NCI-H2227 (cell line): Measurements from ENCODE around the gene EFNA5.
"Not testable (repeated sequence)": the region's sequence is repeated elsewhere in the genome, so short reads cannot be mapped to it uniquely, and the experiment has no call there.

Experiments
- DNase-seq: peaks from one replicate; lab custom pipeline; 2025; ENCODE audit not compliant: unreplicated experiment; lab: John Stamatoyannopoulos, UW

EFNA5 gene

DNA sequence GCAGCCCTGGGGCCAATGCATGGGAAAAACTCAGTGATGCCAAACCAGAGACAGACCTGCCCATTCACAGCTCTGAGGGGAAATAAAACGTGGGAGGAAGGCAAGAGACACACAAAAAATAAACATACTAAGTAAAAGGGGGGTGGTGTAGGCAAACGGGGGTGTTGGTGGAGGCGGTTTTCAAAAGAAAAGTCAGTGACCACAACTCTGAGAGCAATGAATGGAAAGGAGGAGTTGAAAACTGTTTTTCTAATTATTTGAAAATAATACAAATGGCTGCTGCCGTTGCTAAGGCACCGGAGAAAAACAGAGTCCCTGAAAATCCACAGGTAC lies 293.5 kb downstream of the EFNA5 start:
- DNase-seq = no peak

DNA sequence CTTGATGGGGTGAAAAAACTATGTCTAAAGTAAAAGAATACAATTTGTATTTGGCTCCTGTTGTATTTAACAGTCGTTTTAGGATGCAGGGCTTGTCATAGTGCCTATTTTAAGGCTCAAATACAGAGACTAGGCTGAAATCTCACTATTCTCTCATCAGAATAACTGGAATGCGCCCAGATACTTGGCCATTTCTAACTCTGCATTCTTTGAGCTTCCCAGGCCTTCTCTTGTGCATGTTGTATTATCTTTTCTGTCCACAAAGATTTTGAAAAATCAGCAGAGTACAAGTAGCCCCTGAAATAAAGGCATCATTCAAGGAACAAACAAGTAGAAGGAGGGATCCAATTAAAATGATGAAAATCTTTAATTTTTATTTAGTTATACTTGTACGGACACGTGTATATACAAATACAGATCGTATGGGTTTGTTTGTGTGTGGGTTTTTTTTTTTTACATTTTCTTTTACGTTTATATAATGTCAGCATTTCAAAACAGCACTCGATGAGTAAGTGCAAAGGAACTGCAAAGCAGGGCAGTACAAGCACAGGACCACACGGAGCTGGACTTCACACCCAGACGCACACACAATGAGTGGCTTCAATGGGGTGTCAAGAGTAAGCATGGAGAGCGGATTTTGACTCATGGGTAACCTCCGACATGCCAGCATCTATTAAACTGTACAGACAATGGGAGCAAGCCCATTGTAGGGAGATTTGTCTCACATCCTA lies 294.0 kb downstream of the EFNA5 start:
- no peak for DNase-seq

DNA sequence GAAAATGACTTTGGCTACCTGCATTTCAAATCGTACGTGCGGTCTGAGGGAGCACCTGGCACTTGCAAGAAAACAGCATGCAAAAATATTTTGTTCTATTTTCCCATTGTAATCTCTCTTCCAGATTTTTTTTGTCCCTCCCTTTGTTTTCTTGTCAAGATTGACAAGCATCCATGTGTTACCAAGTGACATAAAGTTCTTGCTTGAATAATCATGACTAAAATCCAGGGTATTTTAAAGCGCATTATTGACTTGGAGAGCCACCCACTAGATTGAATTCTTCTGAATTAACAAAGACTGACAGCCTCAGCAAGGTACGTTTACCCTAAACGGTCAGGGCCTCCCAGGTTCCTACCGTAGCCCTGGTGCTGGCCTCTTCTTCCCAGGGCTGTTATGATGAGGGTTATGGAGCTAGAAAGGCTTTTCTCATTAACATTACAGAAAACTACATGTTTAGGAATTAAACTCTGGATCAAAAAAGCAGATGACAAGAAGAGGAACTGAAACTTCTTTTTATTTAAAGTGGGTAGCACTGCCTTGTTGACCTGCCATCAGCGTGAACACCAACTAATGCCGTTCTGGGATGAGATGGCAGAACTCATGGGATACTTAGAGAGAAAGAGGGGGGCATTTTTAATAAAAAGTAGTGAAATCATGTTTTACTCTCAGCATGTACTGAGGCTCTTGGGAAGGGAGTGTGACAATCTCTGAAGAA lies 297.0 kb downstream of the EFNA5 start:
- DNase-seq = no peak

DNA sequence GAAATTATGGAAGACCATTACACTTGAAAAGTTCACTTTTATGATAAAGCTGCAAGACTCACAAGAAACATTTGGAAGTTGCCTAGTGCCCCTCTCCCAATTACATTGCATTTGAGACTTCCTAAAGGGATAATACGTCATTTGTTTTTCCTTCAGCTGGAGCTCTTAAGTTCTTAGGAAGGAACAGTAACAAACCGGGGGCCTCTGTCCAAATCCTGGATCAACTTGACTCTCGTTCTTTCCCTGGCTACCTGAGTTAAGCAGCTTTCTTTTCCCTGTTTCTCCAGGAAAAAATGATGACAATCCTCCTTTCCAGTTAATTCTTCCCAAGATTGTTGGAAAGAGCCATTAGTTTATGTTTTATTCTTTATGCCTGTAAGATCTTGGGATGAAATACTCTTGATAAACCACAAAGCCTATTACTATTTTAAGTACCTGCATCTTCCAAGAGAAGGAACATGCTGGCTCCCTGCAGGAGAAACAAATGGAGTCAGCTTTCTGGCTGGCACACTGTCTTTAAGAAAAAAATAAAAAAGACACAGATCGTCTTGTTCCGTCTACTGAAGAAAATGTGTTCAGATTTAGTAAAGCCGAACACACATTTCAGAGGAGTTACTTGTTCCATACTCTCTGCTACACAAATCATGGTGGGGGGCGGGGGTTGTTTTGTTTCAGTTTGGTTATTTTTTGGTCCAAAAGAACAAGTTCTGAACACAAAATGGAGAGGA lies 297.9 kb downstream of the EFNA5 start:
- DNase-seq = no peak

DNA sequence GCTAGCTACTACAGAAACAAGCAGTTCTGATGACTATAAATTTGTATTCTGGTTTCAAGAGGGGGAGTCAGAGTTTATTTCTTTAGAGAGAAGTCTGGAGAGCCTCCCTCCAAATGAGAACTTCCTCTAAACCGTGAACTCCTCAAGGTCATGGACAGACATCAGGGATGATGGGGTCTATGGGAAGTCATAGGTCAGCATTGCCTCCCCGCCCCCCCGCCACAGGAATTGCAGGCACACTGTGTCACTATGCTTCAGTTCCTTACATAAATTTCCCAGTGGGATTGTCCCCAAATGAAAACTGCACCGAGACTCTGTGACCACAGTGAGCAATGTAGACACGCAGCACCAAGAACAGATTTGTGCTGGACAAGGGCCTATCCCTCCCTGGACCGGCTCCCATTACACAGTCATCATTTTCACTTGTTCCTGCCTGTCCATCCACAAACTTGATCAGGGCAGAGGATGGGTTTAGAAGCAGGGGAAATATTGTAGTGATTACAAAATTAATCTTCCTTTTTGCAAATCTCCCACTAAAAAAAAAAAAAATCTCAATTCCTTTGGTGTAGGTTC lies 300.3 kb downstream of the EFNA5 start:
- DNase-seq = no peak

DNA sequence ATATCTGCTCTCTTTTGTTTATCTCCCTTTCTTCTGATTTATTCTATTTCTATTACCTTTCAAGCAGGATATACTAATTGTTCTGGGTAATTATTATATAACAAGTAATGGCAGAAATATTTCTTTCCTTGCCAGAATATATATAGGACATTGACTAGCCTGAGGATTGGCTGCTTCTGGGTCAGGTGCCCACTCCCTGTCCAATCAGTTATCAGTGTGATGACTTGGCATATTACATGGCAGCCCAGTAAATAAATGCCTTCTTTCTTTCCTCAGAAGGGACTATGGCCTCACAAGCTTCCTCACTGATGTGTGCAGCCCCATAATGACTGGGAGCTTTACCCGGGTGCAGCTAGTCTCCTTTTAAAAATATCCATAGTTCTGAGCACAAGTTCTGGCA lies 301.1 kb downstream of the EFNA5 start:
- DNase-seq = no peak

DNA sequence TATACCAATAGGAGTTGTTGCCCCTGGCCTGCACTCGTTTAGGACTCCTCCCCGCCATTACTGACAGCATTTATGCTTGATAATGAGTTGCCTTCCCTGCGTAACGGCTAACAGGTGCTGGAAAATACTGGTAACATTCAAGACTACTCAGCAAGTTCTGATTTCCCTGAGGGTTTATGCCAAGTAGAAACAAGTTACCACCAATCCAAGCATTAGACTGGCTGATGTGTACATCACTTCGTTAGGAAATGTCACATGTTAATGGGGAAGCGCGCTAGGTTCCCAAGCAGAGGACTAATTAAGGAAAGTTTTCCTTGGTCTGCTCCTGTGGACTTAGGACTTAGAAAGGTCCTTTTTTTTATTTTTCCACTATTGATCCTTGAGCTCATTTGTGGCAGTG lies 302.1 kb downstream of the EFNA5 start:
- no peak for DNase-seq

DNA sequence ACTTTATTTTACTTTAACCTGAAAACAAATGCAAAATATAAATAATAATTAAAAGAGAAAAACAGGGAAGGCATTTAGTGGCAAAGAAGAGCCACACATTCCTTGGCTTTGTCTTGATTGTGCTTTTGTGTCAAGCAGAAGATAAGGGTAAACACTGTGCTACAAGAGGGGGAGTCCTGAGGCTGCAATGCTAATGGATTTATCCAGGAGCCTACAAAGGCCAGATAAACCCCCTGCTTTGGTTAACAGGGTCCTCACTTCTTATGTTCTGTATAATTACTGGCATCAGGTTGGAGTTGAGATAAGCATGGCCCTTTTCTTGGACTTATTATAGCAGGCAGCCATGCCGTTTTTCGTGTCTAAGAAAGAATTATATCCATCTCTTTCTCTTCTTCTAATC lies 302.8 kb downstream of the EFNA5 start:
- no peak for DNase-seq

DNA sequence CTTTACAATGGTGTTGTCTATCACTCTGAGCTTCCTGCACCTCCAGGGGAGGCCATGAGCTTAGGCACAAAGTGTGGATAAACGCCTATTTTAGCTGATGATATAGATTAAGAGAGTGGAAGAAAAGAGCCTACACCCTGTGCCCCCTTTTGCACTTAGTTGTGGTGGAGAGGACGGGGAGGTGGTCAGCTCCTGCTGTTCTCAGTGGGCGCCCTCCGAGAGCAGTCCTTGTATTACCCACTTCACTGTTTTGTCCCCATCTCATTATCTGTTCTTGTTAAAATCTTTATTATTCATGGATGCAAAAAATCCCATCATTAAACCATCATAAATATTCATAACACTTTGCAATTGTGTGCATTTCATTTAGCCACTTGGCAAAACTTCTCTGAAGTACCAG lies 303.3 kb downstream of the EFNA5 start:
- DNase-seq = no peak

DNA sequence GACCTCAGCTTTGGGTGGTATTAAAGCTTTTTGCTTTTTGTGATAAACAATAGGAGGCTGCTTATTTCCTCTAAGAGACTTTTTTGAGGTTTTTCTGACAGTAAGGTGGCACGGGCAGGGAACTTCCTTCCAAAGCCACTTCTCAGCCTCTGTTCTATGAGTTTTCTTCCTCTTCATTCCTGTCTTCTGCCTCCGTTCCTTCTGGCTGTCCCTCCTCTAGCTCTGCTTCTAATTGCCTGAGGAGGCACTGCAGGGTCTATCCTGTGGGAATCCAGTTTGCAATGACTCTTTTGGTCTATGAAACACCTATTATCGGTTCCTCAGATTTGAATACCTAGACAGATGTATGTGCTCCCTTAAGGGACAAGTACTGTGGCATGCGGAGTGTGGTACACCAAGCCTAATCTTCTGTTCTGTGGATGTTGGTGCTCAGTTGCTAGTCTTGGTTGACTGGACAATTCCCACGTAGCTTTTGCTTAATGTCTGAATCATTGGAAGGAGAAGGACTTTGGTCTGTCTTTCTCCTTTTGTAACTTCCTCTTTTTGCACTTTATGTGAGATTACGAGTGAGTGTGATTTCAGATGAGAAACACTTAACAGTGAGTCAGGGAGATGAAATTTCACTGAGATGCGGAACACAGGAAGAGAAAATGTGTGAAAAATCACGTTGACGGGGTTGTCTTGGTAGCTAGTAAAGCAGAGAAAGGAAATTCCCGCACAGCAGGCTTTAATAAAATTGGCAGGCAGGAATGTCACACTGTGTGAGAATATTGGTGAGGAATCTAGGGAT lies 305.2 kb downstream of the EFNA5 start:
- no peak for DNase-seq

DNA sequence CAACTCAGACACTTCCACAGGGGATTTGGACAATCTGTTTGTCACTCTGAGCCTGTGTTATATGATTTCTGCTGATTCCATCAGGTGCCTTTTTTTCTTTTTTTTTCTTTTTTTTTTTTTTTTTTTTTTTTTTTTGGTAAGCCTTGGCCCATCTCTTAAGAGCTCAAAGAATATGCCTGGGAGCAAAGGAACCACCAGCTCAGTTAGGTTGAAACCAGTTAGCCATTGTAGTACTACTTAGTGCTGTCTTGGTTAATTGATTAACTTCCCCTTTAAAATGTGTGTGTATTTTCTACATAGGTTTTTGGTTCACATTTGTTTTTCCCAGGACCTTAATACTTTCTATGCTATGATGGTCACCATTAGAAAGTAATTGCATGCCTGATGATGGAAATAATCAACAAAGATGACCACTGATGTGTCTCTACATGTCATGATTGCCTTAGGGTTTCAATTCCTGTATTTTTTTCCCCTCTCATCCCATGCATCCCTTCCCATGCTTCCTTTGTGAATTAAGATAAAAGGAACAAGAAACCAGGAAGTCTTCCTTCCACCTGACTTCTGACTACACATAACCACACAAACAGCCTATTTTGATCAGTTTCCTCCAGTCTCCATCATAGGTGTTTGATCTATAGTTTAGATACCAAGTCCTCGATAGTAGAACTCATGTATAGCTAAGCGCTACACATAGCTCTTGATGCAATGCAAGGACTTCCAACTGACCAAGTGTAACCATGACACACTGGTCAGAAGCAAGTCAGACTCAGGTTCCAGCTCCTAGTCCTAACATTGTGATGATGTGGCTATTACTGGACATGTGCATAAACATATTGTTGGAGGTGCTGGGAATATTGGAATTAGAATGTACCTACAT lies 306.1 kb downstream of the EFNA5 start:
- no peak for DNase-seq

DNA sequence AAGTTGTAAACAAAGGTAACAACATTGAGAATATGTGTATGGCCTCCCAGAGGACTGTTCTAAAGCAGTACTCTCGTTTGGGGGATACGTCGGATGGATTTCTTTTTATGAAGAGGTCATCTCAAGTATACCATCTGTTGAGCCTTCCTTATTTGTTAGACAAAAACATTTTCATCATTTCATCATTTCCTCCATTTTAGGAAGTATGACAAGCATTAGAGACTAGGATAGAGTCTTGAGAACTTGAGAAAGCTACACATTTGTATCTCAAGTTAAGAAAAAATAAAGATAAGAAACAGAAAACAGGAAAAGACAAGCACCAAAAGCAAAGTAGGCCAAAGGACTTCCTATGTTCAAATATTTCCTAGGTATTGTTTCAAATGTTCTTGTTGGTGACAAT lies 307.0 kb downstream of the EFNA5 start:
- DNase-seq = no peak

DNA sequence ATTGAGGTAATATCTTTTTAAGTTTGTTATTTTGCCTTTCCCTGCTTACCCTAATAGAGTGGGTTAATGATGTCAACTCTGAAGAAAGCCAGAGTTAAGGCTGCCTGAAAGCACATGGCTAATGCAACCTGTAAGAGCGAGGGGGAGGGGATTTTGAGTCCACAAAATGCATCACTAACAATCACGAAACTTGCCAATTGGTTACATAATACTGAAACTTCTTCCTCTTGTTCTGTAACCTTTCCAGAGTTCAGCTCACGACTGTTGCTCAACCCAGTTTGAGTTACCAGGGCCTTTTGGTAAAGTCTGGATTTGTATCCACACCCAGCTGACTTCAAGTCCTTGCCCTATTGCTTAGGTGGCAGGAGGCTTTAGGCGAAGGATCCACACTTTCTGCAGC lies 308.8 kb downstream of the EFNA5 start:
- DNase-seq = no peak

DNA sequence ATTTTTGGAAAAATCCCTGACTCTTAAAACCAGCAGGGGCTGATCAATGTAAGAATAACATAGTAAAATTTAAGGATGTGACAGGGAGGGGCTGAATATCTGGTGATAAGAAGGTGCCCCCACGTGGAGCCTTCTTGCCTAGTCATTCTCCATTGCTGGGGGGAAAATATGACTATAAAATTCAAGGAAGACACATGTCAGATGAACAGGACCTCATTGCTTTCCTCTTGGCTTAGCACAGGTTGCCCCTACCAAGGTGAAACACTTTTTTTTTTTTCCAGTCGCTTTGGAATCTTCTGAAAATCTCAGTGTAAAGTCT lies 310.9 kb downstream of the EFNA5 start:
- no peak for DNase-seq

DNA sequence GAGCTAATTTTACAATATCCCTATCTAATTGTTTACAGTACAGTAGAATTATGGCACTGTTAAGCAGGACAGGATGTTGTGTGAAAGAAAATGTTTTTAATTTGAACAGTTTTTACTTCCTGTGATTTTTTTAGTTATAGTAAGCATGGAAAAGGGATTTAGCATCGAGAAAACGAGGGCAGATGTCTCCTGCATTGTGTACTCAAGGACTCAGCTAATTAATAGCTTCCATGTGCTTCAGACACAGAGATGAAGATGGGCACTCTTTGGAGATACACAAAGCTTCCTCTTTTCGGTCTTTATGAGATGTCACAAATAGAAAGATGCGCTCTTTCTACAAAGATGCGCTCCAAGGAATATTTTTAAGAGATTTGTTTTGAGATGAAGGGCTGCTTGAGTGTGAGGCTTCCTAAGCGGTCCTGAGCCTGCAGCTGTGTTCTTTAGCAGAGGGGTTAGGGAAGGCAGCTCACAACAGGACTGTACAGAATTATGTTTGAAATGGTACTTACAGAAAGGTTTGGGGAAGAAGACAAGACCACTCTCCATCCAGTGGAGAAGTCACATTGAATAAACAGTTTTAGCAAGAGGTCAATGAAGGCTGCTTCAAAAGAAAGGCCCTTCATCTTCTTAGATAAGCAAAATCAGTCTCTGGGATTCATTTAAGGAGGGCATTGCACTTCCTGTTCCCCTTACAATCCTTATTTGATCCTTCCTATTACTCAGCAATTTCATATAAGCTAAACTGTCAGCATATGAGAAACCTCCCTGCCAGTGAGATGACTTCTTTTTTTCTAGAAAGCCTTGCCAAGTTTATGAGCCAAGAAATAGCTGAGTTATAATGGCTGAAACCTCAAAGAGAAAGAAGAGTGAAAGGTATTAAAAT lies 311.5 kb downstream of the EFNA5 start:
- no peak for DNase-seq

DNA sequence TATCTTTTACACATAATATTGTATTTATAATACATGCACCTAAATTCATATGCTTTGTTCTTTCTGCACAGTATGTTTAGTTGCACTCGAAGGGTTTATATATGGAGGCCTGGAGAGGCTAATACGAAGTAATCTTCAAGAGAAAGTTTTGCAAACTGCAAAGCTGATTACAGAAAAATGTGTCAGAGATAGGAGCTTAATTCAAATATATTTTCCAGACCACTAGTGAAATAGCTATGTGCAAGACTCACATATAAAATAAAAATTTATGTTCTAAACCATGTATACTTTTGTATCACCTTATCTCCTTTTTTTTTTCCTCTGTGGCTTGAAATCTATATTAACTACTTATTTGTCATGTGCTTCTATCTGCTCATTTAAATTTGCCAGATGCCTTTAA lies 313.8 kb downstream of the EFNA5 start:
- no peak for DNase-seq

DNA sequence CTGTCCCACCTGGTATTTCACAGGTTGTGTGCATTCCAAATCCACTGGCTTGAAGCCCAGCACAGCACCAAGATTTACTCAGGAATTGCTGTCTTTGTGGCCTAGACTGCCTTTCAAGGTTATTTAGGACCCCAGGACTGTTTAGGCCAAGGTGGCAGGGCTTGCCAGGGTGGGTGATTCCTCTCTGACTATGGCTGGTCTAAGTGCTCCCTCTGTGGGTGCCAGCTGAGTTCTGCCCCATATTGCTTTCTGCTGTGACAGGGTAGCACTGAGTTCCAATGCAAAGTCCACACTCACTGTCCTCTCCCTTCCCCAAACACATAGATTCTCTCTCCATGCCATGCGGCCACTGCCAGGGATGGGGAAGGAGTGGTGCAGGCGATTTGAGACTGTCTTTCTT lies 318.2 kb downstream of the EFNA5 start:
- DNase-seq = no peak

DNA sequence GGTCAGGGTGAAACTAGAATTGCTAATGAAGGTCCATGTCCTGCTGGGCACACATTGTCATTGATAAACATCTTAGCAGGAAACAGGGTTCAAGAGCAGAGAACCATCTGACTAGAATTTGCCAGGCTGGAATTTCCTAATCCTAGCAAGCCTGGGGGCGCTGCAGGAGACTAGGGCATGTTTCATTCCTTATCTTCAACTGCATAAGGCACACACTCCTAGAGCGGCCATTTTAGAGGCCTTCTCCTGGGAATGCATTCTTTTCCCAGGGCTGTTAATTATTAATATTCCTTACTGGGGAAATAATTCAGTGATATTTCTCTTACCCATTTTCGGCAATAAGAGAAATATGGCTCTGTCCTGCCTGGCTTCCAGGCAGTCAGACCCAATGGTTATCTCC lies 324.2 kb downstream of the EFNA5 start:
- DNase-seq = not testable (repeated sequence)

DNA sequence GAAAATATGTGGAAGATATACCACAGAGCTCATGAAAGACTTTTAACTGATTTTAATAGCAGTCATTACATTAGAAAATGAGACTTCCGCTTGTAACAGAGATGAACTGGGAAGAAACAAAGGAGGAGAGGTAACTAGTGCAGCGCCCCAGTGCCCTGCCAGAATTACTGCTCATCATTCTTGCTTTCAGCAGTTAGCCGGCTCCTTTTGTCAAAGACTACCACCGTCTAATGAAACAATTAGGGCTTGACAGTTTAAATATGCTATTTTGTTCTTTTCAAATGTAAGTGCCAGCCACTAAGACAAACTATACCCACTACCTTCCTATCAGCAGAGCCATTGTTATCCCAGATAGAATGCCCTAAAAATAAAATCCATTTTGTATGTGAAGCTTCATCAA lies 328.4 kb downstream of the EFNA5 start:
- DNase-seq = no peak
